DMS114 treated with DMSO at 0.1 percent for 48 hours (cell line): ENCODE results near the gene POU6F1.

Experiments
- DNase-seq: peaks from one replicate; lab custom pipeline; 2025; ENCODE audit not compliant: unreplicated experiment; lab: John Stamatoyannopoulos, UW

The POU6F1 gene

DNA sequence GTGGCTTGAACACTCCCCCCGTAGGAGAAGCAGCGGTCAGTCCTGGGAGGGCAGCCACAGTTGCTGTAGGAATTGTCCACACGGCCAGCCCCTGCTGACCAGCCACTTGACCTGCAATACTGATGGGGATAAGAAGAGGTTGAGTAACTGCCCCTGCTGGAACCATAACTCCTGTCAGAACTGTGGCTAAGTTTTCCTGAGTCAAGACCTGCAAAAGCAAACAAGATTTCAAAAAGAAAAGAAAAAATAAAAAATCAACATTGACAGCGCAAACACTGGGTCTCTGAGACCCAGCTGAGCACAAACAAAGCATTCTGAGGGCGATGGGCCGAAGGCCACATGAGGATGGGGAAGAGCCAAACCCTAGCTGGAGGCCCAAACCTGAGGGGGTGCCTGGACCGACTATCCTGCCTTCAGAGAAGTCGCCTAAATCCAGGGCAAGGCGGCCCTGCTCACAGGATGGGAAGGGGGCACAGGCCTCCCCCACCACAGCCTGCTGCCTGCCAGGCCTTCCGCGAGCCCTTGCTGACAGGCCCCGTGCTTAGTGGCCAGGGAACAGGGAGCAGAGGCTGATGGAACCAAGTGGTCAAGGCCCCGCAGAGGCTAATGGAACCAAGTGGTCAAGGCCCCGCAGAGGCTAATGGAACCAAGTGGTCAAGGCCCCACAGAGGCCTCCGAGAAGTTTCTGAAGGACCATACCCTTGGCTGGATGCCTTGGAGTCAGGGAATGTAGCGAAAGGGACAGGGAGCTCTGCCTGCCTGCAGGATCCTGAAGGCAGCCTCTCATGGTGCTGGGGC lies 19.1 kb downstream of the POU6F1 start:
- no peak for DNase-seq

DNA sequence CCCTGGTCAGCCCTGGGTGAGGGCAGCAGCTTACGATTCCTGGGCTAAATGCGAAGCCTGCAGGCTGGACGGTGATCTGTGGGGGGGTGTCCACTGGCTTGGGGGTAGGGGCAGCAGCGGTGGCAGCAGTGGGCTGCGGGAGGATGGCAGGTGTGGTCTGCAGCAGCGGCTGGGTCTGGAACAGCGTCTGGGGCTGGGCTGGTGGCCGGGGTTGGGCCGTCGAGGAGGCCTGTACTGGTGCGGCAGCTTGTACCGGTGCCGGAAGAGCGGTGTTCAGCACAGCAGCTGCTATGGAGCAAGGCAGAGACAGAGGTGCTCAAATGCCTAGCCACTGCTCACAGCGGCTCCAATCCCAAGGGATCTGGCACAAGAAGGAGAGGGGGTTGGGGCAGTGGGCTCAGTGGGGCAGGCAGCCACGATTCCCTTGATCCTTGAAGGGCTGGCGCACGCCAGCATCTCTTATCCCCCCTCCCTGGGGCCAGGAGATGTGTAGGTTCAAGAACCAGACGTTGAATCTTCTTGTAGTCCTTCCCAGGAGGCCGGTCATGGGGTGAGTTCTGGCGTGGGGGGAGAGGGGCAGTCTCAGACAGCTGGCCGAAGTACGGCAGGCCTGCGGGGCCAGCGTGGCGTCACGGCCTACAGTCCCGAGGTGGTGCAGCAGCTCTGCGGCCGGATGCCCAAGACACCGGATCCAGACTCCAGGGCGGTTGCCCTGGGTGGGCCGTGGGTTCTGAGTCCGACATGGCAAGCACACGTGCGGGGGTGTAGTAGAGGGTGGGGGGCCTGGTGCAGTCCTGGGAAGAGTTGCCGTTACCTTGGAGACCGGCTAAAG lies 19.9 kb downstream of the POU6F1 start:
- DNase-seq, result no peak

DNA sequence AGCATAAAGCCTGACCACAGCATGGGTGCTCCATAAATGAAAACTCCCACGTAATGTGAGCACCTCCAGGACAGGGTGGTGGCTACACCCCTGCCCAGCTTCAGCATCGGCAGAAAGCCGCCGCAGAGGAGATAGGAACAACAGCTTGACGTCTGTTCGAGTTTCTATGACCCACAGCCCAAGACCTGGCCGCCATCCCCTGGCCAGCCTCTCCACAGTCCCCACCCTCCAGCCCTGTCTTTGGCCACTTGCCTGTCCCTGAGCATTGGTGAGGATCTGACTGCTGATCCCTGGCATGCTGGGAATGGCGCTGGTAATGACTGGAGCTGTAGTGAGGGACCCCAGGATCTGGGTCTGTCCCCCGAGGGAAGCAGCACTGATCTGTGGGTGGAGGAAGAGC lies 21.3 kb downstream of the POU6F1 start:
- DNase-seq, result no peak

DNA sequence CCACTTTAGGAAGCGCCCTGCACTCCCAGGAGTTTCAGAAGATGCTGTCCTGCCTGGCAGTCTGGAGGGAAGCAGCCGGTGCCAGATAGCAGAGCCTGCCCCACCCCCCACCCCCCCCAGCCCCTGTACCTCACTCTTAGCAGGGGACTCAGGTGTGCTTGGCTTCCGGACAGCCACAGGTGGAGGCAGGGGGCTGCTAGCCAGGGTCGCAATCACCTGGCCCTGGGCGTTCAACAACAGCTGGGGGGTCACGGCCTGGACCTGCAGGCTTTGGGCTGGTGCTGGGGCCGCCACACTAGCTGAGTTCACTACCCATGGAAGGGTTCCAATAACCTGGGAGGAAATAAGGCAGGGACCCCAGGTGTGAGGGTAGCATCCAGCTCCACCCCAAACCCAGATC lies 22.0 kb downstream of the POU6F1 start:
- DNase-seq, result no peak

DNA sequence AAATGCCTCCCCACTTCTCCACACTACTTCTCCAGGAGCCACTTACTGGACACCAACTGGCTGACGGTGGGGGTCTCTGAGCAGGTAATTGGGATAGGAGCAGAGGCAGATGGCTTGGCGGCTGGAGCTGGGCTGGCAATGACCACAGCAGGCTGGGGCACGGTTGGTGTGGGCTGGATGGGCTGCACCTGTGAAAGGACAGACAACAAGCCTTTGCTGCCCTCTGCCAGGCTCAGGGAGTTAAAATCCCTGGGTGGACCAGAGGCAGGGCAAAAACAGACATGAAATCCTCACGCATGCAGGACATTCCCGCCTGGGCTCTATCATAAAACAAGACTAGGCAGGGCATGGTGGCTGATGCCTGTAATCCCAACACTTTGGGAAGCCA lies 25.6 kb downstream of the POU6F1 start:
- no peak for DNase-seq

DNA sequence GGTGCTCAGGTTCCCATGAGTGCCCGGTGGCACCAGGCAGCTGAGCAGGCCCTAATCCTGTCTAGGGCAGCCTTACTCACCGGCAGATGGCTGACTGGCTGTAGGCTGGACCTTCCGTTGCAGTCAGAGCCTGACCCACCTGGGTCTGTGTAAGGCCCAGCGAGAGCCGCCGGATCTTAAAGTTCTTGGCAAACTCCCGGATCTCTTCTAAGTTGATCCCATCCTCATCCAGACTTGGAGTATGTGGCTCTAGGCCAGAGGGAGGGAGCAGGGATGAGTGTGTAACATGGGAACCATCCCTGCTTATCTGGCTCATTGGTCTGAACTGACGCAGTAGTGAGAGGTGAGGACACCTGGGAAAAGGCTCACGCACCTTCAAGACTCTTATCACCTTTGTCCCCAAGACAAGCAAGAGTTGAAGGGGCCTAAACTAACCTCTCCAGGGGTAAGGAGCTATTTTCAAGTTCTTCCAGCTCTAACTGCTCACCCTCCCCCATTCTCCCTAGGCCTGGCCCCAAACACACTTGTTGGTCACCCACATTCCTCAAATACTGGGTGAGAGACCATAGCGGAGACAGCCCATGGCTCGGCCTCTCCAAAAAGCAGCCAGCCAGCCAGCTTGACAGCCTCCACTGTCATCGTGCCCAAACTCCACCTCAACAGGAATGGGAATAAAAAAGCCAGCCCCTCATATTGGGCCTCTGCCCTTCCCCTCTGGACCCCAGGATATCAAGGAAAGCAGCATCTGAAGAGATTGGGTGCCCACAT lies 26.2 kb downstream of the POU6F1 start:
- no peak for DNase-seq

DNA sequence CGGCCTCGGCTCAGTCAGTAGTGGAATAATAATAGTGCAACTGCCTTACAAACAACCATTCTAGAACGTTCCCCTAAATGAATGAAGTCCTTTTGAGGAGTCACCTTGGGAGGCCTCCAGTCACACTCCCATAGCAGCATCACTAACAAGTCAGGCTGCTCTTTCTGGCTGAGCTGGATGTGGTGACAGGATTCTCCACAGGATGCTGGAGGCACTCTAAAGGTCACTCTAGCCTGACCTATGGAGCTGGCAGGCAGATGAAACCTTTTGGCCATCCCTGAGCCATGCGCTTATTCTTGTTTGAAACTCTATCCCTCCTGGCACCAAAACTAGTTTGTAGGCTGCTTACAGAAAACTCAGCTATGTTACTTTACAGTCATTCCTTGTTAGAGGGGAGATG lies 27.0 kb downstream of the POU6F1 start:
- DNase-seq, result no peak

DNA sequence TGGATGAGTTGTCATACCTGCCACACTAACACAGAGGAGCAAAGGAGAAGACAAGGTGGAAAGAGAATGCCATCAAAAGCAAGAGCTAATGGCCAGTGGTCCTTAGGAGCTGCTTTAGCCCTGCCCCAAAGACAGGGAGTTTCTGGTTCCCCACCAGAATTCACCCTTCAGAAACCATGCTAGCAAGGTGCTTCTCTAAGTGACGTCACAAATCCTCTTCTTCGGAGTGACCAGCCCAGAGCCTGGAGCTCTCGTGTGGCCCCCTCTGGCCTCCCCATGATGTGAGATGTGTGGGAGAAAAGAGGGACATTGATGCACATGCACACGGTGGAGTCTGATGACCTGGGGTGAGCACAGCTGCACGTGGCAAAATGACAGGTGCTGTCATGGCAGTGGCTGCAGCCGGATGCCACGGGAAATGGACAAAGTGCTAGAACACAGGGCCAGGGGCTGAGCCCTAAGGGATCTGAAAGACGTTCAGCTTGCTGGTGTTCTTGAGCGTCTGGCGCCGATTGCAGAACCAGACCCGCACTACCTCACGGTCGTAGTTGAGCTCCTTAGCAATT lies 28.0 kb downstream of the POU6F1 start:
- no peak for DNase-seq

DNA sequence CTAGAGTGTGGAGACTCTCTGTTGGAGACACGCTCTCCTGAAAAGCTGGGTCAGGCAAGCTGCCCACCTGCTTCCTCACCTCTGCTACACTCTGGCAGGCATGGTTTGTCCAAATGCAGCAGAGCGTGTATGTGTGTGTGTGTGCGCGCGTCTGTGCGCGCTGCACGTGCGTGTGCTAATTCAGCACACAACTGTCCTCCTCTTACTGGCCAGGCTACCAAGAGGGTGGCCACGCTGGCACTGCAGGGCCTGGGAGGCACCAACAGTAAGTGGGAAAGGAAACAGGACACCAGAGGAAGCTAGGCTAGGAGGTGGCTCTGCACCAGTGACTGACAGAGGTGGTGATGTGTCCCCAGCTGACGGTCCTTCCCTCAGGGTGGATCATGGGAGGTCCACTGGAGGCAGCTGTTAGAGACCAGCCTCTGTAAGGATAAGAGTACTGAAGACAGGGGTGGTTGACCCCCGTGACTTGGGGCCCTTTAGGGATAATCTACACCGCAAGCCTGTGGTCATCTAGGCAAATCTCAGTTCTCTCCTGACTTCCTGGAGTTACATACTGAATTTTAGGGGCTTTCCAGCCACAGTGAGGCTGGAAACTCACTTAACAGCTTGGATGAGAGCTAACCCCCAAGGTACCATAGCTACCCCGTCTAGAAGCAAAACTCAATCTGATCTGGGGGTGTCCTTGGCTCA lies 29.4 kb downstream of the POU6F1 start:
- DNase-seq, result no peak

DNA sequence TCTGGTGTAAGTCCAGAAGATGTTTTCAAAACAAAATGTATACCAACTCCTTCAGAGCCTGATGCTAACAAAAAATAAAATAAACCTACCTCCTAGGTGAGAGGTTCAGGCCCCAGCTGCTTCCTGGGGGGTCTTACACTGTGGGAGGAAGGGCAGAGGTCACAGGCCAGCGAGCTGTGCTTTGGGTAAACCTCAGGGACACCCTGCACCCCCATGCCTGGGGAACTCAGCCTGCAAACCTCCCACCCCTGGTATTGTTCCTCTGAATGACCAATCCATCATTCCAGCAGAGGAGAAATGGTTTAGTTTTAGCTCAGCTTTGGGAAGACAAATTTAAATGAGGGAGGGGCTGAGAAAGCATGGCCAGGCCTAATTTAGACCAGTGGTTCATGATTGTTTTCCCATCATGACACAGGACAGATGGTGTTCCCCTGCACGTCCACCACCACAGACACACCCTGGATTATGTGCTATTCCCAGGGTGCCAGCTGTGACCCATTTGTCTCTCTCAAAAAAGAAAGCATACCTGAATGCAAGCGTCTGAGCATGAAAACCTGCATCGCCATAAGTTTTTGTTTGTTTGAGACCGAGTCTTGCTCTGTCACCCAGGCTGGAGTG lies 30.4 kb downstream of the POU6F1 start:
- DNase-seq, result no peak

DNA sequence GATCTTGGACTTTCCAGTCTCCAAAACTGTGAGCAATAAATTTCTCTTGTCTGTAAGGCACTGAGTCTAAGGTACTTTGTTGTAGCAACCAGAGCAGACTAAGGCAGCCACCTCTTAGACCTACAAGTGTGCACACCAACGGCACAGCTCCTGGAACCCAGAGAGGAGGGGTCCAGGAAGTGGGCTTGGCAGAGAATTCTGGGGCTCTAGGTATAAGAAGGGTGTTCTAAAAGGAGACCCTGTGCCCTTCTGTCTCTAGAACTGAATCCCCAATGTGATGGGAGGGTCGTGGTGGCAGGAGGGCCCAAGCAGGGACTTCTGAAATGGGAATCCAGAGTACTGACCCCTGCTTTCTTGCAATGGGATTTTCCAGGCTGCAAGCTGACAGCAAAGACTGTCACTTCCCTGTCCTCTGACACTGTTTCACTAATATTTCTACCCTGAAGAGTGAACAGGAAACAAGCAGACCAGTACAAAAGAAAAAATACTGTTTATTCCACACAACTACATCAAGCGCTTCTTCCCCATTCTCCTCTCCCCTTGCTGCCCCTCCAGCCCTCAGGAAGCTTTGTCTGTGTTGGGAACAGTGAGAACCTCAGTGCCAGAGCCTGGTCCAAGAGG lies 31.3 kb downstream of the POU6F1 start:
- DNase-seq, result no peak

DNA sequence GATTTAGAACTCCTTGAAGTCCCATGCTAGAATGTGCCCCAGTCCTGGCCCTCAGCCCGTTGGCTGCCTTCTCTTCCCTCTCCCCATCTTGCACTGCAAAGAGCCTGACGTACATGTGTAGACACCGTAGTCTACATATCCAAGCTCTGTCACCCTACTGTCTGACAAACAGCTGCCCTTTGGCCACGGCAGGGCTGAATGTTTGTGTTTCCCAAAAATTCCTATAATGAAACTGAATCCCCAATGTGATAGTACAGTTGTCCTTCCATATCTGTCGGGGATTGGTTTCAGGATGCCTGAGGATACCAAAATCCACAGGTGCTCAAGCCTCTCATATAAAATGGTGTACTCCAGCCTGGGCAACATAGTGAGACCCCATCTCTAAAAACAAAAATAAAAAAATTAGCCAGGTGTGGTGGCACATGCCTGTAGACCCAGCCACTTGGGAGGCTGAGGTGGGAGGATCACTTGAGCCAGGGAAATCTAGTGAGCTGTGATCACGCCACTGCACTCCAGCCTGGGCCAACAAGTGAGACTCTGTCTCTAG lies 32.6 kb downstream of the POU6F1 start:
- no peak for DNase-seq

DNA sequence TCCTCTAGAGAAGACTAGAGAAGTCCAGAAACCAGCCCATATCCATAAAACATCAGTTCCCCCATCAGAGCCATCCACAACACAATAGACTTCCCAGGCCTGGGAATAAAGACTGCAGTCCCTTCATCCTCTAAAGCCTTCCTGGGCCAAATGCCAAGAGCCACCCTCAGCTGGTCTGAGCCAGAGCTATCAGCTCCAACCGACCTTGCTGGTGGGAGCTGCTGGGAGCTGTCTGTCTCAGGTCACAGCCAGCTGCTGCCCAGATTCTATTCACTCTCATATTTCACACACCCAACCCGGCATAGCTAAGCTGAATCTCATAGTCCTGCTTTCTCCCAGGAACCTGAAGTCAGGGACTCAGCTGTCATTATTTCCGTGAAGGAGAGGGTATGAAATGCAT lies 34.0 kb downstream of the POU6F1 start:
- no peak for DNase-seq

DNA sequence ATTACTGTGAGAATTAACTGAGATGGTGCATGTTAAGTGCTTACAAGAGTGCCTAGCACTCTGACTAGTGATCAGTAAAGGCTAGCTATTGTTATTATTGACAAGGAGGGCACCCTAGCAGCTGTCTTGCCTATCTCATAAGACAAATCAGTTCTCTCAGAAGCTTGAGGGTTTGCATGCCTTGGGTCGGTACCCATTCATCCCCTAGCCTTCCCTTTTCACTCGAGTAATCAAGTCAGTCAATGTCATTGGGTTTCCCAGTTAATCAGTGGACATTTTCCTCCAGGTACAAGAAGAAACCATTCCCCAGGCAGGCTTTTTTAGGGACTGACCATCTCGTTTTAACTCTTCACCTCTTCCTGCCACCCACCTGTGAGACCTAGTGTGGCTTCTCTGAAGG lies 34.5 kb downstream of the POU6F1 start:
- no peak for DNase-seq

DNA sequence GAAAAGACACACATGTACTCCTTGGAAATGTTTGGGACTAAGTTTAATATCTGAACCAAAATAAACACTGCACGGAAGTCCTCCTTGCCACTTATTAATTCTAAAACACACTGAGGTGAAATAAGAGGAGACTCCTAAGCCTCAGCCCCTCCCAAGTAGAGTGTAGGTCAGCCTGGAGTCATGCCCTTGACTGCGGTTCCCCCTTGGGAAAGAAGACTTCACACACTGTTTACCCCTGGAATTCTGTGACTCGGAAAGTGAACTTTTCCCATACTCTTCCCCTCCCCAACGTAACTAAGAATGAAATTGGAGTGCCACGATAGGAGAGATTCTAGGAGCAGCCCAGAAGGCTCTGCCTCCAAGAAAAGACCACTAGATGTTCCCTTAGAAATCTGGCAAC lies 36.3 kb downstream of the POU6F1 start:
- DNase-seq, result no peak

DNA sequence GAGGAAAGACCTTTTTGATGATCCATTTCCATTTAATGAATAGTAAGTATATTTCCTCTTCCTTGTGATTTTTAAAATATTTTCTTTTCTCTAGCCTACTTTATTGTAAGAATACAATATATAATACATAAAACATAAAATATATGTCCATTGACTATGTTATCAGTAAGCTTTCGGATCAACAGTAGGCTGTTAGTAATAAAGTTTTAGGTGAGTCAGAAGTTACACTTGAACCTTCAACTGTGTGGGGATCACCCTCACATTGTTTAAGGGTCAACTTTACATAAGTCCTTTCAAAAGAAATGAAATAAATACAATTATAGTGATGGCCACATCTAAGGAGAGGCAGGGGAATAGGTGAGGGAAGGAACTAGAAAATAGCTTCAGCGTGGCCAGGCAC lies 40.0 kb downstream of the POU6F1 start:
- DNase-seq, result no peak

DNA sequence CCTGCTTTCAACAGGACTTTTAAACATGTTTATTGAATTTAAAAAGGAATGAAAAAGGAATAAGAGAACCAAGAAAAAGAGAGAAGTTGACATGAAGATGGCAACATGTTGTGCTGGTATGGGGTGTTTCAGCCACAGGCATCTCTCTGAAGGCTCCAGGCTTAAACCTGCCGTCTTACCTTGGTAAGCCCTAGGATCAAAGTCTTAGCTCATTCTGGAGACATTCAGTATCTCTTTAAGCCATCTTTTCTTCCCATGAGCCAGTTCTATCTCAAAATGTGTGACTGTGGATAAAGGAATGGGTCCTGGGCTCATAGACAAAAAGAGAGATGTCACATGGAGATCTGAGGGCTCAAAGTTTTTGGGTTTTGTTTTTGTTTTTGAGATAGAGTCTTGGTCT lies 43.4 kb downstream of the POU6F1 start:
- no peak for DNase-seq

DNA sequence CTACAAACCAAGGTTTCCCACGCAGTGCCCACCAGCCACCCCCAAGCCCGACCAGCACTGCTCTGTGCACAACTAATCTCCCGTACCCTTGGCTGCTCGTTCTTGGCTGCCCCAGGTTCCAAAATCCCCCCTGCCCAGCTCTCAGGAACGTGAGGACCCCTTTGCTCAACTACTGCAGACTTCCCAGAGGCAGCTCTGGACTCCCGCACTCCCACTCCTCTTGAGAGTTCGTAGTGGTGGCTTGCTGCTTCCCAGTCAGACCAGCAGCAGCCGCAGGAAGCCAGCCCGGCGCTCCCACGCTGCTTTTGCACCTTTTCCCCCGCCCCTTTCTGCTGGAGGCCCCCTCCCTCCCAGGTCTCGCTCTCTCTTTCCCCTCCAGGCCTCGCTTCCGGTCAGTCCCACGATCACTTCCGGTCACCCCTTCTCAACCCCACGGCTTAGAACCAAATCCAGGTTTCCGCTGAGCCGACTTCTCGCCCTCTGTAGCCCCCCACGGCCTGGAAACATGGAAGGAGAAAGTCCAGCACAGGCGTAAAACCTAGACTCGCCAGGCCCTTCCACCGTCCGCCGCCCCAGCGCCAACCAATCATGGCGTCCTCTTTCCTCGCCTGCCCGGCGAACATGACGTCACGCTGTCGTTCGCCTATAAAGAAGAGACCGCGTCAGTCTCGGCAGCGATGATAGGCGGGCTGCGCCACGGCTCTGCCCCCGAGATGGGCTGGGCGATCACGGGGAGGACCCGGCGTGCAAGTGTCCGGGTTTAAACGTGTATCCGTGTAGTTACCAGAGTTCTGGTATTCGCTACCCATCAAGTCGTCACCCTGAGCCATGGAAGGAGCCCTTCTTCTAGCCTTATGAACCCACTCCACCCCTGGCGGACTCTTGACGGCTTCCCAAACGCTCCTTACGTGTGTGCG lies 45.1 kb downstream of the POU6F1 start, which contains the start of gene TFCP2:
Gene TFCP2 (minus strand): TSS at position 621 of the 917 bp plus-strand sequence. CDS start 713 bp downstream, outside the sequence.
- DNase-seq, result peak; percentile 95
